Muscle of arm (tissue), 12 donors: ENCODE data around the gene KMT5B. TPM values are rescaled to one million over a fixed set of nuclear protein-coding genes. Genes with fewer than 3 reads are reported as not detected.

Experiments used
- DNase-seq: peaks from one replicate; pipeline ENCODE4 v3.0.0-alpha.2; 2013
- polyA plus RNA-seq, 12 donors: library from polyadenylated mRNA; unstranded; fragments of 120-200 nt; gene quantifications; one replicate each; pipeline ENCODE4 v1.2.1, GENCODE V29; 2013; ENCODE audit not compliant: insufficient read length in 12 of 12

KMT5B gene
- polyA plus RNA-seq, 12 donors = 40.3 to 61.3 (median 47.9) TPM; not detected in 1

GRCh38 chr11:68121067-68121899 lies 91.8 kb downstream of the KMT5B start, which contains the start of gene CHKA:
TSS of gene CHKA (minus strand) at chr11:68121388. CDS start at chr11:68121177, 211 bp downstream.
- peak; percentile 88 for DNase-seq

GRCh38 chr11:68120273-68121066 lies 92.6 kb downstream of the KMT5B start:
- no peak for DNase-seq

- no peak for DNase-seq
Measured at GRCh38 chr11:68118706-68119448, 94.2 kb downstream of the KMT5B start.

- DNase-seq = no peak
Measured at GRCh38 chr11:68117853-68118470, 95.1 kb downstream of the KMT5B start.

GRCh38 chr11:68116974-68117373 lies 96.1 kb downstream of the KMT5B start:
- DNase-seq = no peak

GRCh38 chr11:68116126-68116525 lies 97.0 kb downstream of the KMT5B start:
- no peak for DNase-seq

- no peak for DNase-seq
Measured at GRCh38 chr11:68115285-68115684, 97.8 kb downstream of the KMT5B start.

GRCh38 chr11:68113986-68114385 lies 99.1 kb downstream of the KMT5B start:
- DNase-seq = no peak

GRCh38 chr11:68107689-68108088 lies 105.4 kb downstream of the KMT5B start:
- no peak for DNase-seq

- DNase-seq = no peak
Measured at GRCh38 chr11:68106165-68106940, 106.7 kb downstream of the KMT5B start.

Other genes with a start within 250 kb of the KMT5B start
- 10 to 100 TPM in 1 of 12 donors, 1 to 10 TPM in 10, not detected in 1; 3.4 to 12.6 (median 5.3) TPM for gene UNC93B1, start 209.2 kb downstream of the KMT5B start, polyA plus RNA-seq
- 100 to 1,000 TPM in 1 of 12 donors, 10 to 100 TPM in 1, 1 to 10 TPM in 10; 3.2 to 155 (median 7.6) TPM for gene ALDH3B1, start 203.0 kb downstream of the KMT5B start, polyA plus RNA-seq
- gene NDUFS8, start 182.6 kb downstream of the KMT5B start, polyA plus RNA-seq = 10 to 100 TPM in 11 of 12 donors, not detected in 1; 43.8 to 82.3 (median 58.9) TPM
- gene TCIRG1, start 174.3 kb downstream of the KMT5B start, polyA plus RNA-seq = 10 to 100 TPM in 11 of 12 donors, not detected in 1; 15.3 to 47.2 (median 24.0) TPM
- gene CHKA, start 91.9 kb downstream of the KMT5B start, polyA plus RNA-seq = 10 to 100 TPM in 11 of 12 donors, not detected in 1; 10.7 to 43.3 (median 22.1) TPM
- gene C11orf24, start 58.7 kb upstream of the KMT5B start, polyA plus RNA-seq = 10 to 100 TPM in 11 of 12 donors, not detected in 1; 20.9 to 47.8 (median 26.9) TPM
- 10 to 100 TPM in 11 of 12 donors, not detected in 1; 33.3 to 88.3 (median 44.0) TPM for gene LRP5, start 99.3 kb upstream of the KMT5B start, polyA plus RNA-seq
- 10 to 100 TPM in 11 of 12 donors, not detected in 1; 49.0 to 96.1 (median 68.0) TPM for gene PPP6R3, start 247.5 kb upstream of the KMT5B start, polyA plus RNA-seq